Thyroid gland (tissue), 4 donors: ENCODE results near the gene AMN. TPM values are rescaled to one million over a fixed set of nuclear protein-coding genes. Genes with fewer than 3 reads are reported as not detected.

Source experiments
- DNase-seq, 2 donors: peaks; one replicate each; pipeline ENCODE4 v3.0.0-alpha.2; 2019
- H3K27ac ChIP-seq, 3 donors: fragments of 200-600 bp; sonication (generic); 1 replicate in 2 of 3; 2 replicates in 1 of 3; pipeline ENCODE4 v1.5.1; 2016 to 2019; ENCODE audit warnings: mild to moderate bottlenecking in 1 of 3, moderate library complexity in 1 of 3
- H3K27me3 ChIP-seq: fragments of 200-600 bp; sonication (generic); one replicate; pipeline ENCODE4 v1.5.1; 2019
- H3K36me3 ChIP-seq, 2 donors: fragments of 200-600 bp; sonication (generic); one replicate each; pipeline ENCODE4 v1.5.1; 2016 to 2019
- H3K4me1 ChIP-seq, 2 donors: fragments of 200-600 bp; sonication (generic); one replicate each; pipeline ENCODE4 v1.5.1; 2017 to 2019
- H3K4me3 ChIP-seq, 3 donors: fragments of 200-600 bp; sonication (generic); replicated peaks in 1 of 3; 1 replicate in 2 of 3; 2 replicates in 1 of 3; pipeline ENCODE4 v1.5.1; 2016; ENCODE audit warnings: mild to moderate bottlenecking in 1 of 3
- H3K9me3 ChIP-seq: fragments of 200-600 bp; sonication (generic); one replicate; pipeline ENCODE4 v1.5.1; 2017
- CTCF ChIP-seq, 6 experiments: fragments of 200-600 bp in 3 of 6; fragments of 450-650 bp in 3 of 6; sonication (generic) in 3 of 6; IDR thresholded peaks; one replicate each; pipeline ENCODE4 v1.5.1; 2016 to 2019; ENCODE audit warnings: antibody characterized with exemption in 6 of 6, mild to moderate bottlenecking in 2 of 6, inconsistent platforms in 1 of 6, moderate library complexity in 1 of 6
- POLR2A ChIP-seq, 2 donors: fragments of 450-650 bp; IDR thresholded peaks; one replicate each; pipeline ENCODE4 v1.6.1; 2017; ENCODE audit warnings: antibody characterized with exemption in 2 of 2, mild to moderate bottlenecking in 2 of 2, moderate library complexity in 1 of 2
- WGBS, 2 donors: methylation state at CpG; one replicate each; pipeline ENCODE4 v1.1.5; 2017; 5-methylcytosine and 5-hydroxymethylcytosine counted together
- intact Hi-C: fragments of 100-400 bp; cut with DNase I; formaldehyde crosslinking; loops from one replicate; pipeline ENCODE4 v1.15.1; 2023
- total RNA-seq, 4 donors: library from RNA; depleted of rRNA; stranded (reverse); fragments of >200 nt; gene quantifications; one replicate each; pipeline ENCODE4 v1.2.3, GENCODE V29; 2016

AMN gene
- total RNA-seq, 4 donors from 2014 or later: 1.3 to 18.8 (median 3.3) TPM

- Histone ChIP-seq H3K9me3 (no peaks in the 10 kb centered on the region), H3K27me3 (peaks cover 8% of the 10 kb centered on the region), H3K4me1 (peaks cover 0 to 9% of the 10 kb centered on the region in 2 donors), H3K36me3 (no peaks in the 10 kb centered on the region), H3K4me3 (no peak overlapping the region), H3K27ac (no peak overlapping the region)
- WGBS, 2 donors: 56 to 62% methylated on average over 2 of the region's 2 CpGs
- TF ChIP-seq CTCF (IDR thresholded peaks at IDR 0.05) (no peak), POLR2A (IDR thresholded peaks at IDR 0.05) (no peak)
- intact Hi-C loops: loop anchor here (5.0 kb wide), 1 partner anchor 221 kb away; no protein-coding TSS in a partner anchor
- DNase-seq: no peak
Observed at GRCh38 chr14:102918438-102918837, 4.0 kb upstream of the AMN start.

- Histone ChIP-seq H3K27me3 (peaks cover 8% of the 10 kb centered on the region), H3K27ac (no peak overlapping the region), H3K9me3 (no peaks in the 10 kb centered on the region), H3K4me1 (peaks cover 0 to 12% of the 10 kb centered on the region in 2 donors), H3K4me3 (no peak overlapping the region), H3K36me3 (no peaks in the 10 kb centered on the region)
- TF ChIP-seq POLR2A (IDR thresholded peaks at IDR 0.05): no peak
- TF ChIP-seq CTCF (IDR thresholded peaks at IDR 0.05): no peak
- no peak for DNase-seq
- intact Hi-C loops: loop anchor here (5.0 kb wide), 1 partner anchor 143 kb away; the partner anchor contains the start of gene TRAF3
- 95 to 97% methylated on average over 5 of the region's 5 CpGs for WGBS, 2 donors
Observed at GRCh38 chr14:102920273-102920997, 2.0 kb upstream of the AMN start.

- Histone ChIP-seq H3K36me3 (no peaks in the 10 kb centered on the region), H3K27ac (no peak overlapping the region), H3K4me1 (peaks cover 0 to 12% of the 10 kb centered on the region in 2 donors), H3K4me3 (no peak overlapping the region), H3K9me3 (no peaks in the 10 kb centered on the region), H3K27me3 (peaks cover 8% of the 10 kb centered on the region)
- intact Hi-C loops: loop anchor here (5.0 kb wide), 1 partner anchor 144 kb away; the partner anchor contains the start of gene TRAF3
- 97 to 99% methylated on average over 1 of the region's 1 CpG for WGBS, 2 donors
- no peak for TF ChIP-seq CTCF (IDR thresholded peaks at IDR 0.05)
- TF ChIP-seq POLR2A (IDR thresholded peaks at IDR 0.05): no peak
- no peak for DNase-seq
Observed at GRCh38 chr14:102920998-102921304, 1.5 kb upstream of the AMN start.

GRCh38 chr14:102923201-102923924 is 900 bp downstream of the AMN start:
- TF ChIP-seq POLR2A (IDR thresholded peaks at IDR 0.05) (no peak), CTCF (IDR thresholded peaks at IDR 0.05) (no peak)
- 2 to 11% methylated on average over 12 to 14 of the region's 53 CpGs for WGBS, 2 donors
- no peak for DNase-seq
- intact Hi-C loops: loop anchor here (5.0 kb wide), 1 partner anchor 146 kb away; the partner anchor contains the start of gene TRAF3
- Histone ChIP-seq H3K4me3 (no peak overlapping the region), H3K27me3 (peaks cover 8% of the 10 kb centered on the region), H3K27ac (no peak overlapping the region), H3K9me3 (no peaks in the 10 kb centered on the region), H3K36me3 (no peaks in the 10 kb centered on the region), H3K4me1 (peaks cover 4 to 15% of the 10 kb centered on the region in 2 donors)
